ENCODE measurements around the gene ANKRD12.
"Not testable (repeated sequence)": the region's sequence is repeated elsewhere in the genome, so short reads cannot be mapped to it uniquely, and the experiment has no call there.

The ANKRD12 gene

DNA sequence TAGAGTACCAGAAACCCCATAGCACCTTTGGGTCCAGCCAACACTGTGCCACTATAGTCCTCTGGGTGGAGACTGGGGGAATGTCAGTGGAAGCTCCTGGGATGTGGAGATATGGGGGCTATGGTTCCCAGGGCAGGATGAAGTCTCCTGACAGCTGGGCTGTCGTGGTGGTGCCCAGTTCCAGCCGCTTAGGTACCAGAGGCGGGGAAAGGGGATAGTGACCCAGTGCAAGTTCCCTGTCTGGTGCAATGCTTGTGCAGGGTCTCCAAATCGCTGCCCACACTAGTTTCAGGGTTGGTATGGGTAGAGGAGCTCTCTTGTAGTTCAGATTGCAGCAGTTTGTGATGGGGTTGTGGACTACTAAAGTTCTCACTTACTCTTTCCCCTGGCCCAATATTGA lies 97.9 kb downstream of the ANKRD12 start:
- DNase-seq: no peak

DNA sequence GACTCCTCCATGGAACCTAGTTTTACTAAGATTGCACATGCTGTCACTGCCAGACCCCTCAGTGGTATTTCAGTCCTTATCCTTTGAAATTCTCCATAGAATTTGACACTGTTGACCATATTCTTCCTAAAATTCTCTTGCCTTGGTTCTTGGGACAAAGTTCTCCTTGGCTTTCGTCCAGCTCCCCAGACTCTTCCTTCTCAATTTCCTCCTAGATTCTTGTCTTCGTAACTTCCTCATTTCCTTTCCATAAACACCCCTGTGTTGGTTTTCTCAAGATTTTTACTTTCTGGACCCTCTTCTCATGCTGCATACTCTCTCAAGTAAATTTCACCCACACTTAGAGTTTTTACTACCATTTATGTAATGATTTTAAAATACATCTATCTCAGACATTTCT lies 101.4 kb downstream of the ANKRD12 start:
- DNase-seq: peak; percentile 60

DNA sequence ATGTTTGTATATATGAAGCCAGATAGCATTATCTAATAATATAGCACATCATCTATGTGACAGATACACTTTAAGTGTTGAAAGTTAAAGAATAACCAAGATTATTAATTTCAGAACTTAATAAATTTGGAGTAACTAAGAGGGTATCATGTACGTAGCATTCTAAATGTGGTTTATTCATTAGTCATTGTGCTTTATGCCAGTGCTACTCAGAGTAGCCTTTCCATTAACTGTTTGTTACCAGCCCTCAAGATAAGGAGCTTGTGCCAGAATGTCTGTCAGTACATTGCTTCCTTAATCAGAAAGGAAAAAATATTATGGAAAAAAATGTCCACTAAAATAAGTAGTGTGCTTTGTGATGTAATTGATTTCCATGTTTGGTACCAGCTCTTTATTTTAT lies 103.1 kb downstream of the ANKRD12 start:
- no peak for DNase-seq

DNA sequence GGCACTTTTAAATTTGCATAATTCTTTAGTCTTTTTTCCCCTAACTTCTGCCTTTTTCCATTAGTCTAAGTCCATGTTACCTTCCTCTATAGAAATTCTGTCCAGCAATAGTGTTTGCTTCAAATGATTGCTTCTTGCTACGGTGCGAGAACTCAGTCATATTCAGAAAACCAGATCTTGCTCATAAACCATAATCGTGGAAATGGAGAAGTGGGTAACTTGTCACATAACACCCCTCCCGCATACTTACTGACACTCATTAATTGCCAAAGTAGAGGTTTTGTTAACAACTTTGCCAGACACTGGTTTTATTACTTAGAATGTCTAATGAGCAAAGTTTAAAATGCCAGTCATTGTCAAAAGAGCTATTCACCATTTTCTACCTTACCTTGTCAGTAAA lies 103.7 kb downstream of the ANKRD12 start:
- no peak for DNase-seq

DNA sequence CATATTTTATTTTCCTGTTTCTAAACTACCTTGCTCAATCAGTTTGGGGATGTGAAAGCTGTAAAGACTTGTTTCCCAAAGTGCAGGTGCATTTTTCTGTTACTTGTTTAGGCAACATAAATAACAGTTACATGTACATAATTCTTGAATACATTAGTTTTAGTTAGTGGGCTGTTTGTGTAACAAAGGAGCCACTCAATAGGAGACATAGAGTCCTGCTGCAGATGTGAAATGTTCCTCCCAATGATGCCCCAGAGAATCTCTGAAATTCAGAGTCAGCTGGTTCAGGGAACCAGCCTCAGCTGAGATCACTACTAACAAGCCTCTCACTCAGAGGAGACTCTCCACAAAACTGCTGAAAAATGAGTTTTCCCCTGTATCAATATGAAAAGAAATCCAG lies 106.4 kb downstream of the ANKRD12 start:
- DNase-seq: peak; percentile 56

DNA sequence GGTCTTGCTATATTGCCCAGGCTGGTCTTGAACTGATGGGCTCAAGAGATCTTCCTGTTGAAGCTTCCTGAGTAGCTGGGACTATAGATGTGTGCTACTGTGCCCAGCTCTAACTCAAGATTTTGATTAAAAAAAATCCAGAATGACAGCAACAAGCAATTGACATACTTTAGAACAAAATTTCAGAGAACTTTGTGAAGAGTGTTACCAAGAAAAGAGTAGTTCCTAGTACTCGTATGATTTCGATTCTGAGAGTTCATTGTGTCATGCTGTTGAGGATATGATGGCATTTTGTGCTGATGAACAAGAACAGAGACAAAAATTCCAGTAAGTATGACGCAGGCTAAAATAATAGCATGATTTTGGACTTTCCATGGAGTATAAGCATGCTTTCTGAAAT lies 107.8 kb downstream of the ANKRD12 start:
- DNase-seq: no peak

DNA sequence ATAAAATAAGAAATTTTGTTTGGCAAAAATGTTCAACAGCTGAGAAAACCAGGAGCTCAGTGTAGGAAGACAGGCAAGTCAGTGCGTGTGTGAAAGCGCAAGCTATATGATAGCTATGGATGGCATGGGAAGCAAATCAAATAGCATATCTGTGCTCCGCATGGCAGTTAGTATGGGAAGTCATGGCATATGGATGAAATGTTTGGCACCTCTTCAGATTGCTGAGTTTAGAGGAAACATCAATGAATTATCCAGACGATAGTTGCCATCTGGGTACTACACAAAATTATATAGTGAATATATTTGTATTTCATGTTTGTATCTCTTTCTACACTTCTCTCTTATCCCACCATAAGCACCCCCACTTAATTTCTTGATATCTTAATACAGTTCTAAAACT lies 112.1 kb downstream of the ANKRD12 start:
- no peak for DNase-seq

DNA sequence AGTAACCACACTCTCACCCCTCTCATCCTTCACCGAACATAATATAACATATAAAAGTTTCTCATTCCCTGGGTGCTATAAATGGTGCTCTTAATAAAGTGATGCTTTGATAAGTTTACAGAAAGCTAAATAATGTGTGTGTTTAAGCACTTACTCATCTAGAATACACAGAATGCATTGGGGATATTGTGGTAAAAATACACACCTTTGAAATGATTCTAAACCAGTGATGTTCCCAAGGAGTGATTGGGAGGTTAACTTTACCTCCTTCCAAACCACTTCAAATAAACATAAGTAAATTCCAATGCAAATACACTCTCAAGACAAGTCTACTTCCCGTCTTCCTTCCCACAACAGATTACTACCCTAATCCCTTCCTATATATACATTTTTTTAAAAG lies 112.7 kb downstream of the ANKRD12 start:
- DNase-seq: no peak

DNA sequence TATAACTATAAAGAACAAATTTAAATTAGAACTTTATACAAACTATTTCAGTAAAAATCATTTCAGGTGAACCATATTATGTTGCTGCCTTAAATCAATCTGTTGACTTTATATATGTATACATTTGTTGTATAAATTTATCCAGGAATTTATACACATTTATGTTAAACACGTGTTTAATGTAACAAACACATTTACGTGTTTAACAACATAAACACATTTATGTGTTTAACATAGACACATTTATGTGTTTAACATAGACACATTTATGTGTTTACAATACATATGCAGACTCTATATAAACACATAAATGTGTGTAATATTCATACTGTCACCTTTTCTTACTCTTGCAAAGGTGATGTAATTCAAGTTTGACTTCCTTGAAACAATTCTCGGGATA lies 122.6 kb downstream of the ANKRD12 start:
- DNase-seq: no peak

DNA sequence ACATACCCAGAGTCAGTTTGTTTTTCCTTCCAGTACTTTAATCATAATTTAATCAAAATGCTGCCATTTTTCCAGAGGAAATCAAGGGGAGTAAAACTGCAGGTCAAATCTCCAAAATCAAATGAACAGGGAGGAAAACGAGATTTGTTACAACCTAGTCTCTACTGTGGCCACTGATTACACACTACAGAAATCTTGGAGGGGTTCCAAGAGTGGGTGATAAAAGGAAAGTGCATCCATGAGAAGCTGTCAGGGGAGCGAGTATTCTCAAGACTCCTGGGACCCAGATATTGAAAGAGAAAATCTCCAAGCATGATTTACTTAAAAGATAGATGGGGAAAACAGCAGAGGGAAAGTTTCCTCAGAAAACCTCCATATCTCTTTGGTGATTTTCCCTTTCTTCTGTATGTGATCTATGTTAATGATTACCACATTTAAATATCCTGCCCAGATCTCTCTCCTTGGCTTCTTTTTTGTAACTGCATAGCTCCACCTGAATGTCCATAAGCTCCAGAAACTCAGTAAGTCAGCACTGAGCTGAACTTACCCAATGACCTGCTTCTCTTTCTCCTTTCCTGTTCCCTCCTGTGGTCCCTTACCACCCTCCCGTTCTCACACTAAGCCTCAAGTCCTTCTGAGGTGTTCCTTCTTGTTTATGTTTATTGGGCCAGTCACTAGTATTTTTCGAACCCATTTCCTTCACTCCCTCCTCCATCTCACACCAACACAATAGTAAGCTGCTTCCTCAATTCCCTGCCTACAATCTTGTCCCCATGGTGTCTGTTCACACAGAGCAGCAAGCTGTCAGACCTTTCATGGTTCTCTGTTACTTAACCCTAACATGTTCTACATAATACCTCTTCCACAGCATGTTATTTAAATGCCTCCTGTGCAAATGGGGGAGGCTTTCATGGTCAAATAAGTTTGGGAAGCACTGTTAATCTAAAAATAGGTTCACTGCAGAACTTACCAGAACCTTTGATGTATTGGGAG lies 124.1 kb downstream of the ANKRD12 start:
- no peak for DNase-seq

DNA sequence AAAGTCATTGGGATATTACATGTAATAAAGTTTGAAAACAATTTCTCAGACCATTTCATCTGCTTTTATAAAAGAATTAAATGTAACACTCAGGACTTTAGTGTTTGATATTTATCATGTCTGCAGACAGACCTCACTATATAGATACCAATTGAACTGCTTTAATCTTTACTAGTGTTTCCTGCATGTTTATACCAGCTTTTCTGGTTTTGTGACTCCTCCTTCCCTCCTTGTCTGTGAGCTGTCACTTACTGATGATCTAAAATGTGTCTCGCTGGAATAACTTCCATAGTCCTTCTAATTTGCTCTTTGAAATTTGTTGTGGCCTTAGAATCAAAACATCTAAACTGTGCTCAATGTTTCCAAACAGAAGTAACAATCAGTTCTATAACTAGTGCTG lies 126.7 kb downstream of the ANKRD12 start:
- no peak for DNase-seq

DNA sequence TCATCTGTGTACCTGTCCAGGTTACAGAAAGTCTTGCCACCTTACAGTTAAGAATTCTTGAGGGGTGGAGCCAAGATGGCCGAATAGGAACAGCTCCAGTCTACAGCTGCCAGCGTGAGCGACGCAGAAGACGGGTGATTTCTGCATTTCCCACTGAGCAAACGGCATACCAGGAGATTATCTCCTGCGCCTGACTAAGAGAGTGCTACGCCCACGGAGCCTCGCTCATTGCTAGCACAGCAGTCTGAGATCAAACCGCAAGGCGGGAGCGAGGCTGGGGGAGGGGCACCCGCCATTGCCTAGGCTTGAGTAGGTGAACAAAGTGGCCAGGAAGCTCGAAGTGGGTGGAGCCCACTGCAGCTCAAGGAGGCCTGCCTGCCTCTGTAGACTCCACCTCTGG lies 128.2 kb downstream of the ANKRD12 start:
- DNase-seq: not testable (repeated sequence)

DNA sequence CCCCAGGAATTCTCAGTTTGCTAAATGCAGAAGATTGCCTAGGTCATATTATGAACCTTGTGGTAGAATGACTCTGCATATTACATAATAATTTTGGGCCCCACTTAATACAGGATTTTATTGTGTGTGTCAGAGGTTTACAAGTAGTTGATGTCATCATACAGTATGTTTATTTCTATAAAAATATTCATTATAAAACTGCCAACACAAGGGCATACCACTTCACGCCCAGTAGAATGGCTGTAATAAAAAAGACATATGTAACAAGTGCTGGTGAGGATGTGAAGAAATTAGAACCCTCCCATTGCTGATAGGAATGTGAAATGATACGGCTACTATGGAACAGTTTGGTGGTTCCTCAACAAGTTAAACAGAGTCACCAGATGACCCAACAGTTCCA lies 136.6 kb downstream of the ANKRD12 start:
- no peak for DNase-seq

DNA sequence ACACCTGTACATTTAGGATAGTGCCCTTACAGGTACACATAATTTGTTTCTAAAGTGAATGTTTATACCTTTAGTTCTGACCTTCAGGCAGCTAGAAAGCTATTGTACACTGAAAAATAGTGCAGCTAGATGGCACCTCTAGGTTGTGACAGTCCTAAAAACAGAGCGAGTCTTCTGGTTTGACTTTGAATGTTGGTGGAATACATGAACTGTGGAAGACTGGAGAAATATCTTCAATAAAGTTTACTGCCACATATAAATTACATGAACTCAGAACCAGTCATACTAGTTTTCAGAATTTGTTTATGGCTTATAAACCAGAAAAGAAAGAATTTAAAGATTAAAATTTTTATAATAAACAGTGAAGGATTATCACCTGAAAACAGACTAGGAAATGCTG lies 139.3 kb downstream of the ANKRD12 start:
- no peak for DNase-seq

DNA sequence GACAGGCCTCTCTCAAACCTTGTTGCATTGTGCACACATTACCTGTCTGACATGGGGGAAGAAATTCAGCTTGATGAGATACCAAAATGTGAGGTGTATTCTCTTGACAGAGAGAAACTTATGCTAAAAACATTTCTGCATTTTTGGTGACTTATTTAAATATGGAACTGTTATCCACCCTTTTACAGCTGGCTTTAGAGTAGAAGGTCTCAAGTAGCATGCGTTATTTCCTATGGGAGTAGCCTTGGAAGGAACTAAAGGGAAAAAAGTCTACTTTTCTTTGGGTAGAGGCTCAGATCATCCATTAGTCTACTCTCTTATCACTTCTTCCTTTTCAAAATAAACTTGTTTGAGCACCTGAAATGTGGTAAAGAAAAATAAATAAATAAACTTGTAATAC lies 141.4 kb downstream of the ANKRD12 start:
- DNase-seq: no peak

DNA sequence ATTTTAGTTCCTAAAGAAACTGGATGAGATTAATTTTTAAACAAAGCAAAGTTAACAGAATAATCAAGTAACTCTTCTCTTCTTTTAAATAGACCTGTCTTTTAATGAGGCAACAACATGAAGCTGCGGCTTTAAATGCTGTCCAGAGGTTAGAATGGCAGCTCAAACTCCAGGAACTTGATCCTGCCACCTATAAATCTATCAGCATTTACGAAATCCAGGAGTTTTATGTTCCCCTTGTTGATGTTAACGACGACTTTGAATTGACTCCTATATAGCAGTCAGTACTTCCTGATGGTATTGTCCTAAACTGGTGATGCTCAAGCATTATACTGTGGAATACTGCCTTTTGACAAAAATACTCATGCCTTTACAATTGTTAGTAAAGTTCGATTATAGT lies 144.3 kb downstream of the ANKRD12 start:
- no peak for DNase-seq

DNA sequence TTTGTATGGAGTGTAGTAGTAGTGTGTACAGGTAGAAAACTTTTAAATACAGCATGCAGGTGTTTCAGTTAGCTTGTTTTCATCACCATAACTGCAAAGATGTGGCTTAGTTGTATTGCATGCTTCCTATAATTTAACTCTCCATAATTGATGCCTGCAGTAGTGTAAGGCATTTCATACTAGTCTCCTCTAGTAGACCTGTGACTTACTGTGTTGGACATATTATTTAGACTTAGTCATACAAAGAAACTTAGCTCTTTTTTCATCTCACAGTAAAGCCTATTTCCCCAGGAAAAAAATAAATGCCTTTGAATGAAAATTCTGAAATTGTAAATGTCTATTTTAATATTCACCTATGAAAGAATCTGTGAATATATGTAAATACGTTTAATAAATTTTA lies 145.2 kb downstream of the ANKRD12 start:
- DNase-seq: no peak

DNA sequence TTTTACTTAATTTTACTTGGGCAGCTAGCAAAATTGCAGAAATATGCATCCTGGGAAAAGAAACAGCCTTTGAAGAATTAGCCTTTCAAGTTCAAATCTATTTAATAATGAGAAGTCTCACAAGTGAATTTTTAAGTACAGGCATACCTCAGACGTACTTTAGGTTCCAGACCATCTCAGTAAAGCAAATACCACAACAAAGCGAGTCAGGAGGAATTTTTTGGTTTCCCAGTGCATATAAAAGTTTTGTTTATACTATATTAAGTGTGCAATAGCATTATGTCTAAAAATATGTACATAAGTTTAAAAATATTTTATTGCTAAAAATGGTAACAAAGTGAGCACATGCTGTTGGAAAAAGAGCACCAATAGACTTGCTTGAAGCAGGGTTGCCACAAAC lies 147.2 kb downstream of the ANKRD12 start:
- DNase-seq: no peak

DNA sequence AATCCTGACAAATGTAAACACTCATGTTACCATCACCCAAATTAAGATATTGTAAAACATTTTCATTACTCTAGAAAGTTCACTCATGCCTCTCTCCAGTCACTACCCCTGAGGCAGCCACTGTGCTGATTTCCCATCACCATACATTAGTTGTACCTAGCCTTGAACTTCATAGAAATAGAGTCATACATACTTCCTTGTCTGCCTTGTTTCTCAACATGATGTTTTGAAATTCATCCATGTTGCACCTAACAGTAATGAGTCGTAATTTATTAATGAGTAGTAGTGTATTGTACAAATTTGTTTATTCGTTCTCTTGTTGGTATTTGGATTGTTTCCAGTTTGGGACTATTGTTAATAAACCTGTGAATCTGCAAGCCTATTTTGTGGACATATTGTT lies 149.0 kb downstream of the ANKRD12 start:
- no peak for DNase-seq

DNA sequence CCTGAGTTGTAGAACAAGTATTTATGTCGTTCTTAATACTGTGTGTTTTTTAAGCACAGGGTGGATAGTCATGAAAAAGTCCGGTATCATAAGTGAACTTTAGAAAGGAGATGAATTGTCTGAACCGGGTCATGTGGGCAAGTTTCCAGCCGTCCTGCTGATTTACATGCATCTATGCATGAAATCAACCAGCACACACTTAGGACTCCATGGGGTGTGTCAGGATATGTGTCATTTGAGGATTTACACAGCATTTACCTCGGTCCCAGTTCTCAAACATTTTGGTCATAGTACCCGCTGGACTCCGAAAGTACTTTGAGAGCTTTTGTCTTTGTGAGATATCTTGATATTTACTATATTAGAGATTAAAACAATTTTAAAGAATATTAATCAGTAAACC lies 150.5 kb downstream of the ANKRD12 start:
- no peak for DNase-seq

DNA sequence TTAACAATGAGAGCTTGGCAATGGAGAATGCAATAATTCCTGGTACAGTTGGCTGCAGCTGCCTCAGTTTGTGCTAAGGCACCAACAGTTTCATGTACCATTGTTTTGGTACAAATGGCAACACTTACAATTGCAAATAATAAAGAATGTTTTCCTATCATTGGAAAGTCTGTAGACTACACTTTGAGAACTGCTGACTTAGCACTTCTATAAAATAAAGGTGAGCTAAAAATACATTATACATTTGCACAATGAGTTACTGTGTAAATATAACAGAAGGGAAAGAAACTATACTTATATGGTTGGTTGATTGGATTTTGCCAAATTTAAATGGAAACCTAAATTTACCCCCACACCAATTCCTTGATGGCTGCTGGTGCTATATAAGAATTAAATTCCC lies 153.1 kb downstream of the ANKRD12 start:
- no peak for DNase-seq

DNA sequence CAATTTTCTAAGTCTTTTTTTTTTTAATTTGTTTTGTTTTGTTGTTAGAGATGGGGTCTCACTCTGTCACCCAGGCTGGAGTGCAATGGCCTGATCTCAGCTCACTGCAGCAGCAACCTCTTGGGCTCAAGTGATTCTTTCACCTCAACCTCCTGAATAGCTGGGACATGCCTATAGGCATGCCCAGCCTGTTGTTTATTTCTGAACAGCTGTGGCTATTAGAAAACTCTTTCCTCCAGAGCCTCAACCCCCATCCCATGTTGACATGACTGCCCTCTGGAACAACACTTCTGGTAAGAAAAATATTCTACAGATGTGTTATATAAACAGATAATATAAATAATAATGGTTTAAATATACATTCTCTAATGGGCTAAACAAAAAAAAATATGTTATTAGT lies 153.6 kb downstream of the ANKRD12 start:
- no peak for DNase-seq

DNA sequence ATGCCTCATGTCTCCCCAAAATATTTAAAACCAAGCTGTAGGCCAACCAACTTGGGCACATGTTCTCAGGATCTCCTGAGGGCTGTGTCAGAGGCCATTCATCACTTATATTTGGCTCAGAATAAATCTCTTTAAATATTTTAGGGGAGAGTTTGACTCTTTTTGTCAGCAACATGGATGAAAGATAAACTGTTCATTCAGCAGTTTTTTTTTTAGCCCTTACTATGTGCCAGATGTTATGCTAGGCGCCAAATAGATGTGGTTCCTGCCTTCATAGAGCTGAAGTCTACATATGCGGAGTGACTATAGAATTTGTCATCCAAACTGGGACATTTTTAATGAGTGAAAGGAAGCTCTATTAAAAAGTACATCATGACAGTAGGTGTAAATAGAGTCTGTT lies 155.5 kb downstream of the ANKRD12 start:
- DNase-seq: no peak

DNA sequence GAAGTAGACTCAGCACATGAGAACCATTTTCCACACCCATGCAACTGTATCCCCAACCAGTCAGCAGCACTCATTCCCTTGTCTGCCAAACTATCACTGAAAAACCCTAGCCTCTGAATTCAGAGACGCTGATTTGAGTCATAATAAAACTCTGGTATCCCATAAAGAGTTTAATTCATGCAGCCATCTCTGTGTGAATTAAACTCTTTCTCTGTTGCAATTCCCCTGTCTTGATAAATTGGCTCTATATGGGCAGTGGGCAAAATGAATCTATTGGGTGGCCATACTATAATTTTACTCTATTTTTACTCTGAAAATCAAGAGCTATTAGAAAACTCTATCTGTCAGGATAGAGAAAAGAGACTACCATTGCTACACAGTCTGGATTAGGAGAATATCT lies 157.4 kb downstream of the ANKRD12 start:
- DNase-seq: no peak

Data from GF-D8 (cell line).